GM23338 (cell line): Measurements from ENCODE around the gene ERN2. TPM values are rescaled to one million over a fixed set of nuclear protein-coding genes. Genes with fewer than 3 reads are reported as not detected.

Experiments used
- ATAC-seq: fragments of 200-7000 bp; cut with Tn5 transposase; 3 replicates; pipeline ENCODE4 v1.9.1; 2020
- DNase-seq: peaks from one replicate; pipeline ENCODE4 v3.0.0-alpha.2; 2015; ENCODE audit warnings: low spot score
- H2AFZ ChIP-seq: fragments of 200-600 bp; sonication (generic); 2 replicates; pipeline ENCODE4 v1.8.0; 2016; ENCODE audit warnings: antibody characterized with exemption, mild to moderate bottlenecking, moderate library complexity
- H3F3A ChIP-seq: fragments of 200-600 bp; sonication (generic); replicated peaks from 2 replicates; pipeline ENCODE4 v1.8.0; 2017; ENCODE audit warnings: antibody characterized with exemption, mixed run types, low read depth
- H3K27ac ChIP-seq: fragments of 200-600 bp; sonication (generic); 2 replicates; pipeline ENCODE4 v1.6.1; 2016; ENCODE audit warnings: low read depth
- H3K27me3 ChIP-seq: fragments of 200-600 bp; sonication (generic); 2 replicates; pipeline ENCODE4 v1.8.0; 2016; ENCODE audit warnings: mild to moderate bottlenecking, mixed run types, moderate library complexity; ENCODE audit not compliant: insufficient read depth
- H3K36me3 ChIP-seq: fragments of 200-600 bp; sonication (generic); 2 replicates; pipeline ENCODE4 v1.8.0; 2016; ENCODE audit warnings: mild to moderate bottlenecking; ENCODE audit not compliant: insufficient read depth
- H3K4me1 ChIP-seq: fragments of 200-600 bp; sonication (generic); 2 replicates; pipeline ENCODE4 v1.8.0; 2016; ENCODE audit warnings: mild to moderate bottlenecking, moderate library complexity; ENCODE audit not compliant: insufficient read depth
- H3K4me2 ChIP-seq: fragments of 200-600 bp; sonication (generic); 2 replicates; pipeline ENCODE4 v1.7.1; 2017; ENCODE audit warnings: mixed run types
- H3K4me3 ChIP-seq: fragments of 200-600 bp; sonication (generic); 2 replicates; pipeline ENCODE4 v1.6.1; 2016; ENCODE audit warnings: mixed run types
- H3K79me2 ChIP-seq: fragments of 200-600 bp; sonication (generic); replicated peaks from 2 replicates; pipeline ENCODE4 v1.8.0; 2017; ENCODE audit warnings: mild to moderate bottlenecking; ENCODE audit not compliant: insufficient read depth
- H3K9me2 ChIP-seq: fragments of 200-600 bp; sonication (generic); 2 replicates; pipeline ENCODE4 v1.8.0; 2017; ENCODE audit not compliant: insufficient read depth
- H4K20me1 ChIP-seq: fragments of 200-600 bp; sonication (generic); replicated peaks from 2 replicates; pipeline ENCODE4 v1.8.0; 2017; ENCODE audit warnings: mild to moderate bottlenecking; ENCODE audit not compliant: insufficient read depth
- H3K27ac Mint-ChIP-seq: 2 replicates; pipeline ENCODE4 v1.8.0; 2020; ENCODE audit warnings: inconsistent platforms, mild to moderate bottlenecking, moderate library complexity, mixed read lengths
- H3K27me3 Mint-ChIP-seq: 3 replicates; pipeline ENCODE4 v1.8.0; 2022; ENCODE audit warnings: low read depth, mild to moderate bottlenecking, moderate library complexity, mixed read lengths, inconsistent platforms; ENCODE audit not compliant: insufficient read depth, poor library complexity
- H3K36me3 Mint-ChIP-seq: 3 replicates; pipeline ENCODE4 v1.8.0; 2021; ENCODE audit warnings: low read depth, mild to moderate bottlenecking, inconsistent platforms, moderate library complexity, mixed read lengths
- H3K4me1 Mint-ChIP-seq: 3 replicates; pipeline ENCODE4 v1.8.0; 2020; ENCODE audit warnings: mild to moderate bottlenecking, inconsistent platforms, mixed read lengths
- H3K4me3 Mint-ChIP-seq: 3 replicates; pipeline ENCODE4 v1.8.0; 2021; ENCODE audit warnings: moderate library complexity, mild to moderate bottlenecking, inconsistent platforms, mixed read lengths
- H3K9me3 Mint-ChIP-seq: 3 replicates; pipeline ENCODE4 v1.8.0; 2020; ENCODE audit warnings: moderate library complexity, mild to moderate bottlenecking, inconsistent platforms, mixed read lengths
- CREB1 ChIP-seq: fragments of 250-450 bp; sonication (Bioruptor Pico); IDR thresholded peaks from 2 replicates; pipeline ENCODE4 v1.5.0; 2020; ENCODE audit warnings: low read depth, mild to moderate bottlenecking, moderate library complexity
- EZH2 ChIP-seq: fragments of 200-600 bp; sonication (generic); IDR thresholded peaks from one replicate; pipeline ENCODE4 v1.8.0; 2017; ENCODE audit warnings: antibody characterized with exemption, mild to moderate bottlenecking, low read depth; ENCODE audit not compliant: unreplicated experiment
- EZH2phosphoT487 ChIP-seq: fragments of 200-600 bp; sonication (generic); IDR thresholded peaks from one replicate; pipeline ENCODE4 v1.8.1; 2018; ENCODE audit warnings: antibody characterized with exemption; ENCODE audit not compliant: unreplicated experiment
- JUNB ChIP-seq: IDR thresholded peaks from one replicate; pipeline ENCODE4 v1.6.1; 2016; ENCODE audit warnings: antibody characterized with exemption; ENCODE audit not compliant: unreplicated experiment
- NANOG ChIP-seq: IDR thresholded peaks from 2 replicates; pipeline ENCODE4 v1.6.1; 2016; ENCODE audit warnings: antibody characterized with exemption, borderline replicate concordance
- POLR2AphosphoS5 ChIP-seq: IDR thresholded peaks from 2 replicates; pipeline ENCODE4 v1.6.1; 2016; ENCODE audit warnings: antibody characterized with exemption, low read depth
- STAT1 ChIP-seq: IDR thresholded peaks from one replicate; pipeline ENCODE4 v1.6.1; 2016; ENCODE audit warnings: antibody characterized with exemption; ENCODE audit not compliant: unreplicated experiment
- ZNF114 ChIP-seq: fragments of 250-450 bp; sonication (Bioruptor Pico); IDR thresholded peaks from 2 replicates; pipeline ENCODE4 v1.5.0; 2020; ENCODE audit warnings: mild to moderate bottlenecking, moderate library complexity
- ZNF331 ChIP-seq: fragments of 250-450 bp; sonication (Bioruptor Pico); IDR thresholded peaks from 2 replicates; pipeline ENCODE4 v1.5.0; 2020; ENCODE audit warnings: low read depth, mild to moderate bottlenecking, moderate library complexity
- polyA plus RNA-seq: library from polyadenylated mRNA; unstranded; fragments of >200 nt; fragmentation: Nextera tagmentation; extraction: Ambion mirVana; gene quantifications from 2 replicates; pipeline ENCODE4 v1.2.1, GENCODE V29; 2016
- total RNA-seq: library from RNA; depleted of rRNA; stranded (reverse); fragments of >200 nt; shearing (Covaris generic); gene quantifications from 2 replicates; pipeline ENCODE4 v1.2.3, GENCODE V29; 2014
- TF ChIP-seq, protein P1 (sequence below), 2 experiments: fragments of 200-600 bp in 1 of 2; sonication (generic) in 1 of 2; conservative IDR thresholded peaks; 2 replicates each; pipeline versions ENCODE4 v1.5.1 to v1.6.1; 2016 to 2017; ENCODE audit warnings: antibody characterized with exemption in 2 of 2, low read depth in 2 of 2, mild to moderate bottlenecking in 2 of 2, moderate library complexity in 1 of 2
- TF ChIP-seq, protein P2 (sequence below): IDR thresholded peaks from one replicate; pipeline ENCODE4 v1.6.1; 2018; ENCODE audit warnings: antibody characterized with exemption; ENCODE audit not compliant: unreplicated experiment
- TF ChIP-seq, protein P3 (sequence below): IDR thresholded peaks from 2 replicates; pipeline ENCODE4 v1.6.1; 2016; ENCODE audit warnings: antibody characterized with exemption
- TF ChIP-seq, protein P4 (sequence below): fragments of 250-450 bp; sonication (Bioruptor Pico); IDR thresholded peaks from 2 replicates; pipeline ENCODE4 v1.5.0; 2020; ENCODE audit warnings: mild to moderate bottlenecking, moderate library complexity

ERN2 gene
- total and polyA plus RNA-seq, 2 experiments from 2014 or later = 0.97 to 1.1 TPM

DNA sequence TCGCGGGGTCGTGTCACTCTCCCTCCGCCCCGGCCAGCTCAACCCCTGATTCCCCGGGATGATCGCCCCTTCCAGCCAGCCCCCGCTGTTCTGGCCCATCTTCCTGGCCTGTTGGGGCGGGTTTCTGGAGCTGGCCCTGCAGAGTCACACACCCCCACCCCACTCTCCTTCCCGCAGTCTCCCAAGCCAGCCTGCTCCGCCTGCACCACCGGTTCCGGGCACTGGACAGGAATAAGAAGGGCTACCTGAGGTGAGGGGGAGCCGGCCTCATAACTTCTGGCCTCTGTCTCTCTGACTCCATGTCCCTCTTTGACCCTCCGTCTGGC lies 42.4 kb upstream of the ERN2 start:
- Mint-ChIP-seq H3K27ac (no peak overlapping the region), H3K4me3 (peak overlapping the region; percentile 57; the same call in 1 of the 3 replicates), H3K9me3 (peaks cover 11% of the 10 kb centered on the region), H3K36me3 (peaks cover 12% of the 10 kb centered on the region; the same call in 2 of the 3 replicates), H3K27me3 (peaks cover 13% of the 10 kb centered on the region), H3K4me1 (no peaks in the 10 kb centered on the region)
- Histone ChIP-seq H3K9me2 (no peaks in the 10 kb centered on the region), H3K27me3 (peaks cover 39% of the 10 kb centered on the region), H3K79me2 (no peaks in the 10 kb centered on the region), H2AFZ (peak overlapping the region; percentile 100), H3F3A (0 out of 2 replicates have a peak, but pooled peaks cover 2% of the 10 kb centered on the region), H3K4me1 (peaks cover 5% of the 10 kb centered on the region; the same call in 1 of the 2 replicates), H3K4me3 (peak overlapping the region; percentile 70), H3K27ac (no peak overlapping the region), H4K20me1 (no peaks in the 10 kb centered on the region), H3K36me3 (no peaks in the 10 kb centered on the region), H3K4me2 (peak overlapping the region; percentile 89)
- TF ChIP-seq, protein P1, sequence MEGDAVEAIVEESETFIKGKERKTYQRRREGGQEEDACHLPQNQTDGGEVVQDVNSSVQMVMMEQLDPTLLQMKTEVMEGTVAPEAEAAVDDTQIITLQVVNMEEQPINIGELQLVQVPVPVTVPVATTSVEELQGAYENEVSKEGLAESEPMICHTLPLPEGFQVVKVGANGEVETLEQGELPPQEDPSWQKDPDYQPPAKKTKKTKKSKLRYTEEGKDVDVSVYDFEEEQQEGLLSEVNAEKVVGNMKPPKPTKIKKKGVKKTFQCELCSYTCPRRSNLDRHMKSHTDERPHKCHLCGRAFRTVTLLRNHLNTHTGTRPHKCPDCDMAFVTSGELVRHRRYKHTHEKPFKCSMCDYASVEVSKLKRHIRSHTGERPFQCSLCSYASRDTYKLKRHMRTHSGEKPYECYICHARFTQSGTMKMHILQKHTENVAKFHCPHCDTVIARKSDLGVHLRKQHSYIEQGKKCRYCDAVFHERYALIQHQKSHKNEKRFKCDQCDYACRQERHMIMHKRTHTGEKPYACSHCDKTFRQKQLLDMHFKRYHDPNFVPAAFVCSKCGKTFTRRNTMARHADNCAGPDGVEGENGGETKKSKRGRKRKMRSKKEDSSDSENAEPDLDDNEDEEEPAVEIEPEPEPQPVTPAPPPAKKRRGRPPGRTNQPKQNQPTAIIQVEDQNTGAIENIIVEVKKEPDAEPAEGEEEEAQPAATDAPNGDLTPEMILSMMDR (conservative IDR thresholded peaks at IDR 0.05; ENCODE audit: low read depth in 2 of 2) = no peak
- no peak for TF ChIP-seq CREB1 (CRISPR knock-in tag)
- no peak for TF ChIP-seq ZNF331 (CRISPR knock-in tag)
- TF ChIP-seq, protein P2, sequence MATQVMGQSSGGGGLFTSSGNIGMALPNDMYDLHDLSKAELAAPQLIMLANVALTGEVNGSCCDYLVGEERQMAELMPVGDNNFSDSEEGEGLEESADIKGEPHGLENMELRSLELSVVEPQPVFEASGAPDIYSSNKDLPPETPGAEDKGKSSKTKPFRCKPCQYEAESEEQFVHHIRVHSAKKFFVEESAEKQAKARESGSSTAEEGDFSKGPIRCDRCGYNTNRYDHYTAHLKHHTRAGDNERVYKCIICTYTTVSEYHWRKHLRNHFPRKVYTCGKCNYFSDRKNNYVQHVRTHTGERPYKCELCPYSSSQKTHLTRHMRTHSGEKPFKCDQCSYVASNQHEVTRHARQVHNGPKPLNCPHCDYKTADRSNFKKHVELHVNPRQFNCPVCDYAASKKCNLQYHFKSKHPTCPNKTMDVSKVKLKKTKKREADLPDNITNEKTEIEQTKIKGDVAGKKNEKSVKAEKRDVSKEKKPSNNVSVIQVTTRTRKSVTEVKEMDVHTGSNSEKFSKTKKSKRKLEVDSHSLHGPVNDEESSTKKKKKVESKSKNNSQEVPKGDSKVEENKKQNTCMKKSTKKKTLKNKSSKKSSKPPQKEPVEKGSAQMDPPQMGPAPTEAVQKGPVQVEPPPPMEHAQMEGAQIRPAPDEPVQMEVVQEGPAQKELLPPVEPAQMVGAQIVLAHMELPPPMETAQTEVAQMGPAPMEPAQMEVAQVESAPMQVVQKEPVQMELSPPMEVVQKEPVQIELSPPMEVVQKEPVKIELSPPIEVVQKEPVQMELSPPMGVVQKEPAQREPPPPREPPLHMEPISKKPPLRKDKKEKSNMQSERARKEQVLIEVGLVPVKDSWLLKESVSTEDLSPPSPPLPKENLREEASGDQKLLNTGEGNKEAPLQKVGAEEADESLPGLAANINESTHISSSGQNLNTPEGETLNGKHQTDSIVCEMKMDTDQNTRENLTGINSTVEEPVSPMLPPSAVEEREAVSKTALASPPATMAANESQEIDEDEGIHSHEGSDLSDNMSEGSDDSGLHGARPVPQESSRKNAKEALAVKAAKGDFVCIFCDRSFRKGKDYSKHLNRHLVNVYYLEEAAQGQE = no peak
- no peak for TF ChIP-seq ZNF114 (CRISPR knock-in tag)
- TF ChIP-seq, protein P3, sequence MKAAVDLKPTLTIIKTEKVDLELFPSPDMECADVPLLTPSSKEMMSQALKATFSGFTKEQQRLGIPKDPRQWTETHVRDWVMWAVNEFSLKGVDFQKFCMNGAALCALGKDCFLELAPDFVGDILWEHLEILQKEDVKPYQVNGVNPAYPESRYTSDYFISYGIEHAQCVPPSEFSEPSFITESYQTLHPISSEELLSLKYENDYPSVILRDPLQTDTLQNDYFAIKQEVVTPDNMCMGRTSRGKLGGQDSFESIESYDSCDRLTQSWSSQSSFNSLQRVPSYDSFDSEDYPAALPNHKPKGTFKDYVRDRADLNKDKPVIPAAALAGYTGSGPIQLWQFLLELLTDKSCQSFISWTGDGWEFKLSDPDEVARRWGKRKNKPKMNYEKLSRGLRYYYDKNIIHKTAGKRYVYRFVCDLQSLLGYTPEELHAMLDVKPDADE = no peak
- no peak for TF ChIP-seq POLR2AphosphoS5
- TF ChIP-seq, protein P4, sequence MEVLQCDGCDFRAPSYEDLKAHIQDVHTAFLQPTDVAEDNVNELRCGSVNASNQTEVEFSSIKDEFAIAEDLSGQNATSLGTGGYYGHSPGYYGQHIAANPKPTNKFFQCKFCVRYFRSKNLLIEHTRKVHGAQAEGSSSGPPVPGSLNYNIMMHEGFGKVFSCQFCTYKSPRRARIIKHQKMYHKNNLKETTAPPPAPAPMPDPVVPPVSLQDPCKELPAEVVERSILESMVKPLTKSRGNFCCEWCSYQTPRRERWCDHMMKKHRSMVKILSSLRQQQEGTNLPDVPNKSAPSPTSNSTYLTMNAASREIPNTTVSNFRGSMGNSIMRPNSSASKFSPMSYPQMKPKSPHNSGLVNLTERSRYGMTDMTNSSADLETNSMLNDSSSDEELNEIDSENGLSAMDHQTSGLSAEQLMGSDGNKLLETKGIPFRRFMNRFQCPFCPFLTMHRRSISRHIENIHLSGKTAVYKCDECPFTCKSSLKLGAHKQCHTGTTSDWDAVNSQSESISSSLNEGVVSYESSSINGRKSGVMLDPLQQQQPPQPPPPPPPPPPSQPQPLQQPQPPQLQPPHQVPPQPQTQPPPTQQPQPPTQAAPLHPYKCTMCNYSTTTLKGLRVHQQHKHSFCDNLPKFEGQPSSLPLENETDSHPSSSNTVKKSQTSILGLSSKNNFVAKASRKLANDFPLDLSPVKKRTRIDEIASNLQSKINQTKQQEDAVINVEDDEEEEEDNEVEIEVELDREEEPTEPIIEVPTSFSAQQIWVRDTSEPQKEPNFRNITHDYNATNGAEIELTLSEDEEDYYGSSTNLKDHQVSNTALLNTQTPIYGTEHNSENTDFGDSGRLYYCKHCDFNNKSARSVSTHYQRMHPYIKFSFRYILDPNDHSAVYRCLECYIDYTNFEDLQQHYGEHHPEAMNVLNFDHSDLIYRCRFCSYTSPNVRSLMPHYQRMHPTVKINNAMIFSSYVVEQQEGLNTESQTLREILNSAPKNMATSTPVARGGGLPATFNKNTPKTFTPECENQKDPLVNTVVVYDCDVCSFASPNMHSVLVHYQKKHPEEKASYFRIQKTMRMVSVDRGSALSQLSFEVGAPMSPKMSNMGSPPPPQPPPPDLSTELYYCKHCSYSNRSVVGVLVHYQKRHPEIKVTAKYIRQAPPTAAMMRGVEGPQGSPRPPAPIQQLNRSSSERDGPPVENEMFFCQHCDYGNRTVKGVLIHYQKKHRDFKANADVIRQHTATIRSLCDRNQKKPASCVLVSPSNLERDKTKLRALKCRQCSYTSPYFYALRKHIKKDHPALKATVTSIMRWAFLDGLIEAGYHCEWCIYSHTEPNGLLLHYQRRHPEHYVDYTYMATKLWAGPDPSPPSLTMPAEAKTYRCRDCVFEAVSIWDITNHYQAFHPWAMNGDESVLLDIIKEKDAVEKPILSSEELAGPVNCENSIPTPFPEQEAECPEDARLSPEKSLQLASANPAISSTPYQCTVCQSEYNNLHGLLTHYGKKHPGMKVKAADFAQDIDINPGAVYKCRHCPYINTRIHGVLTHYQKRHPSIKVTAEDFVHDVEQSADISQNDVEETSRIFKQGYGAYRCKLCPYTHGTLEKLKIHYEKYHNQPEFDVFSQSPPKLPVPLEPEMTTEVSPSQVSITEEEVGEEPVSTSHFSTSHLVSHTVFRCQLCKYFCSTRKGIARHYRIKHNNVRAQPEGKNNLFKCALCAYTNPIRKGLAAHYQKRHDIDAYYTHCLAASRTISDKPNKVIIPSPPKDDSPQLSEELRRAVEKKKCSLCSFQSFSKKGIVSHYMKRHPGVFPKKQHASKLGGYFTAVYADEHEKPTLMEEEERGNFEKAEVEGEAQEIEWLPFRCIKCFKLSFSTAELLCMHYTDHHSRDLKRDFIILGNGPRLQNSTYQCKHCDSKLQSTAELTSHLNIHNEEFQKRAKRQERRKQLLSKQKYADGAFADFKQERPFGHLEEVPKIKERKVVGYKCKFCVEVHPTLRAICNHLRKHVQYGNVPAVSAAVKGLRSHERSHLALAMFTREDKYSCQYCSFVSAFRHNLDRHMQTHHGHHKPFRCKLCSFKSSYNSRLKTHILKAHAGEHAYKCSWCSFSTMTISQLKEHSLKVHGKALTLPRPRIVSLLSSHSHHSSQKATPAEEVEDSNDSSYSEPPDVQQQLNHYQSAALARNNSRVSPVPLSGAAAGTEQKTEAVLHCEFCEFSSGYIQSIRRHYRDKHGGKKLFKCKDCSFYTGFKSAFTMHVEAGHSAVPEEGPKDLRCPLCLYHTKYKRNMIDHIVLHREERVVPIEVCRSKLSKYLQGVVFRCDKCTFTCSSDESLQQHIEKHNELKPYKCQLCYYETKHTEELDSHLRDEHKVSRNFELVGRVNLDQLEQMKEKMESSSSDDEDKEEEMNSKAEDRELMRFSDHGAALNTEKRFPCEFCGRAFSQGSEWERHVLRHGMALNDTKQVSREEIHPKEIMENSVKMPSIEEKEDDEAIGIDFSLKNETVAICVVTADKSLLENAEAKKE (CRISPR knock-in tag) = no peak
- no peak for TF ChIP-seq NANOG
- TF ChIP-seq JUNB = no peak
- TF ChIP-seq EZH2phosphoT487 = no peak
- TF ChIP-seq STAT1 = no peak
- TF ChIP-seq EZH2 = no peak
- peak; percentile 42 for ATAC-seq
- no peak for DNase-seq
